T-cell (primary cell): Measurements from ENCODE around the gene SLC6A6. TPM values are rescaled to one million over a fixed set of nuclear protein-coding genes. Genes with fewer than 3 reads are reported as not detected.

Source experiments
- ATAC-seq, 4 experiments: fragments of 200-7000 bp in 3 of 4; fragments of 150-1000 bp in 1 of 4; cut with Tn5 transposase; replicated peaks in 1 of 4; 1 replicate in 3 of 4; 2 replicates in 1 of 4; pipeline ENCODE4 v1.10.0; 2021; ENCODE audit warnings: moderate library complexity in 3 of 4, mild to moderate bottlenecking in 2 of 4, moderate number of reproducible peaks in 1 of 4
- CTCF ChIA-PET, 2 donors: fragments of 300-600 bp; sonication (Branson Sonifier 250); formaldehyde crosslinking; loops; one replicate each; lab custom pipeline; 2022; ENCODE audit warnings: antibody characterized with exemption in 2 of 2; lab: Charles Lee
- POLR2A ChIA-PET, 2 donors: fragments of 300-600 bp; sonication (Branson Sonifier 250); formaldehyde crosslinking; loops; one replicate each; lab custom pipeline; 2022; ENCODE audit warnings: antibody characterized with exemption in 2 of 2; lab: Charles Lee
- DNase-seq, 35 experiments: peaks; one replicate each; pipeline versions ENCODE4 v3.0.0 to v3.0.0-alpha.2; 2013 to 2023
- H3K27ac ChIP-seq: one replicate; pipeline ENCODE4 v1.5.1; 2013; ENCODE audit warnings: low read length
- H3K27me3 ChIP-seq, 2 experiments: replicated peaks in 1 of 2; 1 replicate in 1 of 2; 2 replicates in 1 of 2; pipeline versions ENCODE4 v1.6.1 to v1.7.0; 2013; ENCODE audit warnings: low read length in 1 of 2, mixed read lengths in 1 of 2; ENCODE audit not compliant: control insufficient read depth in 2 of 2, insufficient read depth in 2 of 2; ENCODE audit errors: extremely low read depth in 1 of 2
- H3K36me3 ChIP-seq, 2 donors: 1 replicate in 1 of 2; 2 replicates in 1 of 2; pipeline versions ENCODE4 v1.6.1 to v1.7.0; 2013; ENCODE audit warnings: low read length in 1 of 2; ENCODE audit not compliant: control insufficient read depth in 2 of 2, insufficient read depth in 1 of 2; ENCODE audit errors: extremely low read depth in 1 of 2
- H3K4me1 ChIP-seq, 2 experiments: 1 replicate in 1 of 2; 2 replicates in 1 of 2; pipeline versions ENCODE4 v1.6.1 to v1.7.0; 2013; ENCODE audit warnings: low read length in 2 of 2, mixed read lengths in 1 of 2; ENCODE audit not compliant: insufficient read depth in 2 of 2, control insufficient read depth in 1 of 2; ENCODE audit errors: extremely low read depth in 1 of 2
- H3K4me3 ChIP-seq, 2 donors: 1 replicate in 1 of 2; 2 replicates in 1 of 2; pipeline versions ENCODE4 v1.5.1 to v1.7.0; 2013; ENCODE audit warnings: mild to moderate bottlenecking in 2 of 2, low read length in 1 of 2, moderate library complexity in 1 of 2; ENCODE audit not compliant: control insufficient read depth in 1 of 2; ENCODE audit errors: extremely low read depth in 1 of 2
- H3K9me3 ChIP-seq: 2 replicates; pipeline ENCODE4 v1.7.0; 2013
- H3K27ac Mint-ChIP-seq, 2 donors: one replicate each; pipeline ENCODE4 v1.8.0; 2020 to 2021; ENCODE audit warnings: mild to moderate bottlenecking in 2 of 2, mixed read lengths in 2 of 2
- H3K27me3 Mint-ChIP-seq, 2 donors: one replicate each; pipeline ENCODE4 v1.8.0; 2021 to 2022; ENCODE audit warnings: mixed read lengths in 2 of 2
- H3K36me3 Mint-ChIP-seq: one replicate; pipeline ENCODE4 v1.8.0; 2021; ENCODE audit warnings: mixed read lengths
- H3K4me1 Mint-ChIP-seq, 3 donors: one replicate each; pipeline ENCODE4 v1.8.0; 2020 to 2022; ENCODE audit warnings: mixed read lengths in 3 of 3, mild to moderate bottlenecking in 1 of 3
- H3K4me3 Mint-ChIP-seq, 3 donors: one replicate each; pipeline ENCODE4 v1.8.0; 2020 to 2022; ENCODE audit warnings: mild to moderate bottlenecking in 3 of 3, mixed read lengths in 3 of 3, moderate library complexity in 3 of 3
- H3K9me3 Mint-ChIP-seq, 3 donors: one replicate each; pipeline ENCODE4 v1.8.0; 2020 to 2022; ENCODE audit warnings: mixed read lengths in 3 of 3
- WGBS: methylation state at CpG from one replicate; pipeline ENCODE4 v1.1.5; 2013; ENCODE audit warnings: missing lambda C conversion rate; ENCODE audit not compliant: insufficient coverage; 5-methylcytosine and 5-hydroxymethylcytosine counted together
- total RNA-seq, 35 experiments: library from RNA in 6 of 35; stranded (reverse) in 6 of 35; fragments of 120-200 nt in 1 of 35; gene quantifications; one replicate each; pipeline versions ENCODE4 v1.2.1 to v1.2.4 and lab custom pipeline; 2013 to 2026

SLC6A6 gene
- total RNA-seq, 5 donors from 2014 or later (not counting 1 experiment from before 2014, with no cell fraction given) = 49.3 to 72.5 (median 63.6) TPM

- ATAC-seq = no peak
- Mint-ChIP-seq H3K27me3 (no peaks in the 10 kb centered on the region), H3K36me3 (no peaks in the 10 kb centered on the region), H3K9me3 (no peaks in the 10 kb centered on the region), H3K27ac (peak overlapping the region; percentile 99), H3K4me3 (peak overlapping the region in 1 of 3 donors; percentile 22), H3K4me1 (peaks cover 87 to 99% (median 99%) of the 10 kb centered on the region in 3 donors)
- H3K27ac ChIP-seq = peak overlapping the region; percentile 97
- DNase-seq = no peak
- H3K36me3 ChIP-seq = no peaks in the 10 kb centered on the region
- H3K4me3 ChIP-seq = no peak overlapping the region
- CTCF ChIA-PET = interaction anchor here in 1 of 2 donors (2.9 kb wide), 1 partner anchor 28 kb away, joined by 19 read pairs; the partner anchor contains the start of gene SLC6A6
- H3K9me3 ChIP-seq = no peaks in the 10 kb centered on the region
- WGBS = 93% methylated on average over 2 of the region's 5 CpGs
- POLR2A ChIA-PET = interaction anchor here in 1 of 2 donors (0.6 kb wide), 1 partner anchor 27 kb away, joined by 3 read pairs; the partner anchor contains the start of gene SLC6A6
- H3K27me3 ChIP-seq = no peaks in the 10 kb centered on the region
- peaks cover 32 to 100% of the 10 kb centered on the region in 2 experiments for H3K4me1 ChIP-seq
Observed at GRCh38 chr3:14430053-14430452, 27.6 kb downstream of the SLC6A6 start.

GRCh38 chr3:14430706-14431451 is 28.5 kb downstream of the SLC6A6 start:
- H3K27me3 ChIP-seq = no peaks in the 10 kb centered on the region
- ChIA-PET POLR2A (interaction anchor here (1.5 to 1.6 kb wide), 2 partner anchors 26 to 252 kb away, joined by 3 to 10 read pairs; partner anchors contain the start of gene LSM3 (in 1 of the 2)), CTCF (interaction anchor here in 1 of 2 donors (1.8 to 2.9 kb wide), 2 partner anchors 27 to 29 kb away, joined by 5 to 19 read pairs; partner anchors contain the start of gene SLC6A6)
- H3K4me1 ChIP-seq = peaks cover 25 to 100% of the 10 kb centered on the region in 2 experiments
- Mint-ChIP-seq H3K27me3 (no peaks in the 10 kb centered on the region), H3K4me1 (peaks cover 78 to 99% (median 98%) of the 10 kb centered on the region in 3 donors), H3K27ac (peak overlapping the region; percentile 99), H3K9me3 (no peaks in the 10 kb centered on the region), H3K36me3 (no peaks in the 10 kb centered on the region), H3K4me3 (peak overlapping the region; percentile 67 to 77 (median 76))
- WGBS = 39% methylated on average over 4 of the region's 12 CpGs
- no peak for DNase-seq
- no peaks in the 10 kb centered on the region for H3K9me3 ChIP-seq
- peak overlapping the region; percentile 97 for H3K27ac ChIP-seq
- peak overlapping the region; percentile 2 to 37 for H3K4me3 ChIP-seq
- H3K36me3 ChIP-seq = no peaks in the 10 kb centered on the region
- ATAC-seq = no peak

GRCh38 chr3:14431452-14431916 is 29.1 kb downstream of the SLC6A6 start:
- ATAC-seq = peak in 1 of 4 experiments; percentile 3
- 4% methylated on average over 6 of the region's 10 CpGs for WGBS
- H3K4me1 Mint-ChIP-seq = peaks cover 72 to 95% (median 92%) of the 10 kb centered on the region in 3 donors
- H3K27me3 ChIP-seq = no peaks in the 10 kb centered on the region
- H3K4me3 ChIP-seq = peak overlapping the region; percentile 2 to 37
- no peaks in the 10 kb centered on the region for H3K36me3 Mint-ChIP-seq
- DNase-seq = peak in 10 of 35 experiments; percentile 11 to 24 (median 16)
- POLR2A ChIA-PET = interaction anchor here (1.0 to 1.6 kb wide), 5 partner anchors 27 to 287 kb away, joined by 3 to 16 read pairs (median 5); partner anchors contain the start of genes CCDC174 (in 1 of the 2), LSM3 (in 1 of the 2) and SLC6A6 (in 1 of the 2)
- CTCF ChIA-PET = interaction anchor here in 1 of 2 donors (1.0 to 2.9 kb wide), 5 partner anchors 23 to 535 kb away, joined by 3 to 19 read pairs (median 5); partner anchors contain the start of gene SLC6A6
- H3K9me3 ChIP-seq = no peaks in the 10 kb centered on the region
- H3K27ac Mint-ChIP-seq = peak overlapping the region; percentile 99
- H3K9me3 Mint-ChIP-seq = no peaks in the 10 kb centered on the region
- H3K4me1 ChIP-seq = peaks cover 22 to 95% of the 10 kb centered on the region in 2 experiments
- peak overlapping the region; percentile 97 for H3K27ac ChIP-seq
- no peaks in the 10 kb centered on the region for H3K27me3 Mint-ChIP-seq
- H3K36me3 ChIP-seq = no peaks in the 10 kb centered on the region
- peak overlapping the region; percentile 67 to 77 (median 76) for H3K4me3 Mint-ChIP-seq

GRCh38 chr3:14431917-14432834 is 29.8 kb downstream of the SLC6A6 start:
- ATAC-seq (peak; percentile 89 to 92 (median 90)), DNase-seq (peak; percentile 75 to 96 (median 93))
- H3K27ac Mint-ChIP-seq = peak overlapping the region; percentile 99
- peaks cover 22 to 93% of the 10 kb centered on the region in 2 experiments for H3K4me1 ChIP-seq
- no peaks in the 10 kb centered on the region for H3K9me3 Mint-ChIP-seq
- H3K4me3 Mint-ChIP-seq = peak overlapping the region; percentile 67 to 77 (median 76)
- H3K9me3 ChIP-seq = no peaks in the 10 kb centered on the region
- H3K27me3 Mint-ChIP-seq = no peaks in the 10 kb centered on the region
- H3K4me1 Mint-ChIP-seq = peaks cover 65 to 95% (median 91%) of the 10 kb centered on the region in 3 donors
- no peaks in the 10 kb centered on the region for H3K27me3 ChIP-seq
- CTCF ChIA-PET = interaction anchor here in 1 of 2 donors (0.9 to 2.9 kb wide), 7 partner anchors 24 to 536 kb away, joined by 3 to 19 read pairs (median 5); partner anchors contain the start of genes LSM3, SLC6A6 and XPC
- 5% methylated on average over 13 of the region's 14 CpGs for WGBS
- no peaks in the 10 kb centered on the region for H3K36me3 ChIP-seq
- POLR2A ChIA-PET = interaction anchor here (1.0 to 1.6 kb wide), 5 partner anchors 27 to 288 kb away, joined by 3 to 16 read pairs (median 5); partner anchors contain the start of genes CCDC174 (in 1 of the 2), LSM3 (in 1 of the 2) and SLC6A6 (in 1 of the 2)
- peak overlapping the region; percentile 1 to 37 for H3K4me3 ChIP-seq
- no peaks in the 10 kb centered on the region for H3K36me3 Mint-ChIP-seq
- H3K27ac ChIP-seq = peak overlapping the region; percentile 97

- Mint-ChIP-seq H3K4me3 (peak overlapping the region; percentile 67 to 77 (median 76)), H3K27ac (peak overlapping the region; percentile 99), H3K9me3 (no peaks in the 10 kb centered on the region), H3K4me1 (peaks cover 56 to 92% (median 81%) of the 10 kb centered on the region in 3 donors), H3K36me3 (no peaks in the 10 kb centered on the region), H3K27me3 (no peaks in the 10 kb centered on the region)
- Histone ChIP-seq H3K4me1 (peaks cover 22 to 83% of the 10 kb centered on the region in 2 experiments), H3K27ac (peak overlapping the region; percentile 97), H3K27me3 (no peaks in the 10 kb centered on the region), H3K36me3 (no peaks in the 10 kb centered on the region), H3K9me3 (no peaks in the 10 kb centered on the region), H3K4me3 (peak overlapping the region in 1 of 2 donors; percentile 28)
- DNase-seq (peak in 1 of 35 experiments; percentile 31), ATAC-seq (no peak)
- ChIA-PET POLR2A (interaction anchor here in 1 of 2 donors (0.7 to 1.6 kb wide), 2 partner anchors 8 to 31 kb away, joined by 7 to 16 read pairs; partner anchors contain the start of gene SLC6A6), CTCF (interaction anchor here (0.6 to 1.6 kb wide), 7 partner anchors 9 to 1467 kb away, joined by 3 to 7 read pairs (median 6); partner anchors contain the start of genes LSM3 (in 1 of the 2), SLC6A6 (in 1 of the 2) and XPC (in 1 of the 2))
- WGBS = 55% methylated on average over 2 of the region's 8 CpGs
Observed at GRCh38 chr3:14433106-14433505, 30.7 kb downstream of the SLC6A6 start.
